Renal cortical epithelial cell (primary cell): Measurements from ENCODE around the gene GP1BB. TPM values are rescaled to one million over a fixed set of nuclear protein-coding genes. Genes with fewer than 3 reads are reported as not detected.
"Not testable (repeated sequence)": the region's sequence is repeated elsewhere in the genome, so short reads cannot be mapped to it uniquely, and the experiment has no call there.

ENCODE experiments used
- DNase-seq: peaks from one replicate; pipeline ENCODE4 v3.0.0-alpha.2; 2011; ENCODE audit warnings: low read depth
- total RNA-seq: library from RNA; depleted of rRNA; stranded (reverse); fragments of >200 nt; gene quantifications from 2 replicates; pipeline ENCODE4 v1.2.3, GENCODE V29; 2014

The GP1BB gene
- total RNA-seq, 1 donor from 2014 or later = not detected

- no peak for DNase-seq
Measured at GRCh38 chr22:19693981-19694670, 29.2 kb upstream of the GP1BB start.

GRCh38 chr22:19694696-19695095, 28.6 kb upstream of the GP1BB start:
- DNase-seq = no peak

- no peak for DNase-seq
Measured at GRCh38 chr22:19696504-19697276, 26.6 kb upstream of the GP1BB start.

GRCh38 chr22:19697871-19698270, 25.5 kb upstream of the GP1BB start:
- DNase-seq = not testable (repeated sequence)

GRCh38 chr22:19700790-19701419, 22.4 kb upstream of the GP1BB start:
- DNase-seq = no peak

GRCh38 chr22:19701420-19702145, 21.8 kb upstream of the GP1BB start:
- DNase-seq = no peak

GRCh38 chr22:19703869-19704268, 19.5 kb upstream of the GP1BB start:
- DNase-seq = no peak

GRCh38 chr22:19704355-19705015, 18.9 kb upstream of the GP1BB start:
- no peak for DNase-seq

- no peak for DNase-seq
Measured at GRCh38 chr22:19705181-19705934, 18.0 kb upstream of the GP1BB start.

GRCh38 chr22:19706661-19707151, 16.6 kb upstream of the GP1BB start:
- no peak for DNase-seq

GRCh38 chr22:19707347-19708290, 15.7 kb upstream of the GP1BB start:
- DNase-seq = no peak

GRCh38 chr22:19708321-19709011, 14.9 kb upstream of the GP1BB start:
- no peak for DNase-seq

GRCh38 chr22:19709063-19709769, 14.1 kb upstream of the GP1BB start:
- DNase-seq = no peak

GRCh38 chr22:19710020-19710768, 13.1 kb upstream of the GP1BB start:
- no peak for DNase-seq

- DNase-seq = no peak
Measured at GRCh38 chr22:19710769-19711106, 12.6 kb upstream of the GP1BB start.

- no peak for DNase-seq
Measured at GRCh38 chr22:19713245-19713644, 10.1 kb upstream of the GP1BB start.

- DNase-seq = no peak
Measured at GRCh38 chr22:19713650-19714311, 9.6 kb upstream of the GP1BB start.
